ENCODE measurements around the gene AREG. TPM values are rescaled to one million over a fixed set of nuclear protein-coding genes. Genes with fewer than 3 reads are reported as not detected.
A peak's percentile ranks its signal among the peaks of the same experiment; 100 is the strongest.

AREG gene
- total and polyA plus RNA-seq, 2 of the 13 experiments (the other 11 are each of a cell fraction or from before 2014, with no cell fraction given) = 6.2 to 7.1 TPM

GRCh38 chr4:74503580-74503979 is 58.6 kb downstream of the AREG start:
- ATAC-seq (no peak), FAIRE-seq (no peak), DNase-seq (ENCODE audit: low spot score) (peak; percentile 8)
- 69% methylated on average over 2 of the region's 2 CpGs for WGBS (ENCODE audit: low lambda C conversion rate)
- no peaks in the 10 kb centered on the region for H4K20me1 ChIP-seq (ENCODE audit: insufficient read depth, low read length)
- no peak overlapping the region for H3K9ac ChIP-seq (ENCODE audit: insufficient read depth, low read depth, low read length)
- H3K4me1 ChIP-seq (ENCODE audit: insufficient read depth, low read length) = peaks cover 15% of the 10 kb centered on the region
- BruUV-seq (replicated peaks) = no TSS peak
- in situ Hi-C loops (cut with HindIII; ENCODE audit: extremely low pct_ligation_motif_present, low pct_unique_long_range_greater_than_20kb) = no loop called here
- no peaks in the 10 kb centered on the region for H3K79me2 ChIP-seq (ENCODE audit: insufficient read depth, low read length)
- H3K36me3 ChIP-seq (replicated peaks in 1 of 2; ENCODE audit: control insufficient read depth in 1 of 2, insufficient read depth in 2 of 2, low read length in 2 of 2) = no peaks in the 10 kb centered on the region
- no peak overlapping the region for H3K4me2 ChIP-seq (ENCODE audit: low read depth, low read length)
- H3K4me3 ChIP-seq (replicated peaks in 1 of 3; ENCODE audit: insufficient read depth in 1 of 3, low read depth in 2 of 3, low read length in 3 of 3) = no peak overlapping the region
- H3K9me3 ChIP-seq (ENCODE audit: low read length) = no peaks in the 10 kb centered on the region
- POLR2A ChIA-PET = no interaction called here
- H3K27ac ChIP-seq (ENCODE audit: extremely low read length, insufficient read depth, low read length) = no peak overlapping the region
- CTCF ChIA-PET (ENCODE audit: low intra/inter-chr PET ratio, low total read pairs) = no interaction called here
- intact Hi-C loops (cut with micrococcal nuclease; ENCODE audit: unreplicated experiment) = no loop called here
- no peak overlapping the region for H2AFZ ChIP-seq (ENCODE audit: low read length)
- H3K27me3 ChIP-seq (ENCODE audit: control insufficient read depth in 1 of 2, insufficient read depth in 2 of 2, low read length in 2 of 2) = no peaks in the 10 kb centered on the region
- TF ChIP-seq ZNF574 (CRISPR knock-in tag; IDR thresholded peaks at IDR 0.05) (no peak), ZNF235 (CRISPR knock-in tag; IDR thresholded peaks at IDR 0.05; ENCODE audit: borderline replicate concordance) (no peak), ZNF124 (CRISPR knock-in tag; IDR thresholded peaks at IDR 0.05) (no peak), SETDB1 (CRISPR knock-in tag; IDR thresholded peaks at IDR 0.05; ENCODE audit: borderline replicate concordance) (no peak), HNRNPL (IDR thresholded peaks at IDR 0.05; ENCODE audit: low read depth, low read length) (no peak), ZMAT5 (CRISPR knock-in tag; IDR thresholded peaks at IDR 0.05; ENCODE audit: borderline replicate concordance, low read depth) (no peak), ATM (IDR thresholded peaks at IDR 0.05; ENCODE audit: borderline replicate concordance) (no peak)
- TF ChIP-seq, protein P1, sequence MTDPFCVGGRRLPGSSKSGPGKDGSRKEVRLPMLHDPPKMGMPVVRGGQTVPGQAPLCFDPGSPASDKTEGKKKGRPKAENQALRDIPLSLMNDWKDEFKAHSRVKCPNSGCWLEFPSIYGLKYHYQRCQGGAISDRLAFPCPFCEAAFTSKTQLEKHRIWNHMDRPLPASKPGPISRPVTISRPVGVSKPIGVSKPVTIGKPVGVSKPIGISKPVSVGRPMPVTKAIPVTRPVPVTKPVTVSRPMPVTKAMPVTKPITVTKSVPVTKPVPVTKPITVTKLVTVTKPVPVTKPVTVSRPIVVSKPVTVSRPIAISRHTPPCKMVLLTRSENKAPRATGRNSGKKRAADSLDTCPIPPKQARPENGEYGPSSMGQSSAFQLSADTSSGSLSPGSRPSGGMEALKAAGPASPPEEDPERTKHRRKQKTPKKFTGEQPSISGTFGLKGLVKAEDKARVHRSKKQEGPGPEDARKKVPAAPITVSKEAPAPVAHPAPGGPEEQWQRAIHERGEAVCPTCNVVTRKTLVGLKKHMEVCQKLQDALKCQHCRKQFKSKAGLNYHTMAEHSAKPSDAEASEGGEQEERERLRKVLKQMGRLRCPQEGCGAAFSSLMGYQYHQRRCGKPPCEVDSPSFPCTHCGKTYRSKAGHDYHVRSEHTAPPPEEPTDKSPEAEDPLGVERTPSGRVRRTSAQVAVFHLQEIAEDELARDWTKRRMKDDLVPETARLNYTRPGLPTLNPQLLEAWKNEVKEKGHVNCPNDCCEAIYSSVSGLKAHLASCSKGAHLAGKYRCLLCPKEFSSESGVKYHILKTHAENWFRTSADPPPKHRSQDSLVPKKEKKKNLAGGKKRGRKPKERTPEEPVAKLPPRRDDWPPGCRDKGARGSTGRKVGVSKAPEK (CRISPR knock-in tag; IDR thresholded peaks at IDR 0.05; ENCODE audit: borderline replicate concordance) = no peak

Data from HepG2 (cell line).